Mammary epithelial cell (primary cell): ENCODE data around the gene TMEM247.
"Not testable (repeated sequence)": the region's sequence is repeated elsewhere in the genome, so short reads cannot be mapped to it uniquely, and the experiment has no call there.

Source experiments
- EZH2 ChIP-seq: IDR thresholded peaks from 2 replicates; pipeline ENCODE4 v1.6.1; 2012; ENCODE audit warnings: low read length, inconsistent platforms, borderline replicate concordance
- TF ChIP-seq, protein P1 (sequence below), 2 donors: IDR thresholded peaks in 1 of 2; conservative IDR thresholded peaks in 1 of 2; 2 replicates each; pipeline ENCODE4 v1.5.1; 2011 to 2012; ENCODE audit warnings: inconsistent platforms in 2 of 2, low read length in 2 of 2, mild to moderate bottlenecking in 2 of 2, control low read depth in 1 of 2, low read depth in 1 of 2; ENCODE audit not compliant: insufficient read depth in 1 of 2; ENCODE audit errors: extremely low read depth in 1 of 2

DNA sequence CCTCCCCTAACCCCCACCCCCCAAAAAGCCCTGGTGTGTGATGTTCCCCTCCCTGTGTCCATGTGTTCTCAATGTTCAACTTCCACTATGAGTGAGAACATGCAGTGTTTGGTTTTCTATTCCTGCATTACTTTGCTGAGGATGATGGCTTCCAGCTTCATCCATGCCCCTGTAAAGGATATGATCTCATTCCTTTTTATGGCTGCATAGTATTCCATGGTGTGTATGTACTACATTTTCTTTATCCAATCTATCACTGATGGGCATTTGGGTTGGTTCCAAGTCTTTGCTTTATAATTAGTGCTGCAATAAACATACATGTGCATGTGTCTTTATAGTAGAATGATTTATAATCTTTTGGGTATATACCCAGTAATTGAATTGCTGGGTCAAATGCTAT lies 43.0 kb downstream of the TMEM247 start:
- TF ChIP-seq, protein P1, sequence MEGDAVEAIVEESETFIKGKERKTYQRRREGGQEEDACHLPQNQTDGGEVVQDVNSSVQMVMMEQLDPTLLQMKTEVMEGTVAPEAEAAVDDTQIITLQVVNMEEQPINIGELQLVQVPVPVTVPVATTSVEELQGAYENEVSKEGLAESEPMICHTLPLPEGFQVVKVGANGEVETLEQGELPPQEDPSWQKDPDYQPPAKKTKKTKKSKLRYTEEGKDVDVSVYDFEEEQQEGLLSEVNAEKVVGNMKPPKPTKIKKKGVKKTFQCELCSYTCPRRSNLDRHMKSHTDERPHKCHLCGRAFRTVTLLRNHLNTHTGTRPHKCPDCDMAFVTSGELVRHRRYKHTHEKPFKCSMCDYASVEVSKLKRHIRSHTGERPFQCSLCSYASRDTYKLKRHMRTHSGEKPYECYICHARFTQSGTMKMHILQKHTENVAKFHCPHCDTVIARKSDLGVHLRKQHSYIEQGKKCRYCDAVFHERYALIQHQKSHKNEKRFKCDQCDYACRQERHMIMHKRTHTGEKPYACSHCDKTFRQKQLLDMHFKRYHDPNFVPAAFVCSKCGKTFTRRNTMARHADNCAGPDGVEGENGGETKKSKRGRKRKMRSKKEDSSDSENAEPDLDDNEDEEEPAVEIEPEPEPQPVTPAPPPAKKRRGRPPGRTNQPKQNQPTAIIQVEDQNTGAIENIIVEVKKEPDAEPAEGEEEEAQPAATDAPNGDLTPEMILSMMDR (conservative IDR thresholded peaks at IDR 0.05 in 1 of 2, IDR thresholded peaks at IDR 0.05 in 1 of 2; ENCODE audit: extremely low read depth in 1 of 2, insufficient read depth in 1 of 2, low read depth in 1 of 2, low read length in 2 of 2), result not testable (repeated sequence)
- not testable (repeated sequence) for TF ChIP-seq EZH2
